Right renal pelvis (tissue), 4 donors: ENCODE measurements around the gene UQCR11. TPM values are rescaled to one million over a fixed set of nuclear protein-coding genes. Genes with fewer than 3 reads are reported as not detected.

Experiments
- DNase-seq, 4 donors: peaks; one replicate each; pipeline ENCODE4 v3.0.0-alpha.2; 2013; ENCODE audit warnings: low read depth in 4 of 4, low spot score in 3 of 4, missing footprints in 1 of 4
- polyA plus RNA-seq, 4 donors: library from polyadenylated mRNA; unstranded; fragments of 120-200 nt; gene quantifications; one replicate each; pipeline ENCODE4 v1.2.1, GENCODE V29; 2013; ENCODE audit not compliant: insufficient read length in 4 of 4

UQCR11 gene
- polyA plus RNA-seq, 4 donors, result 104 to 157 (median 119) TPM

DNA sequence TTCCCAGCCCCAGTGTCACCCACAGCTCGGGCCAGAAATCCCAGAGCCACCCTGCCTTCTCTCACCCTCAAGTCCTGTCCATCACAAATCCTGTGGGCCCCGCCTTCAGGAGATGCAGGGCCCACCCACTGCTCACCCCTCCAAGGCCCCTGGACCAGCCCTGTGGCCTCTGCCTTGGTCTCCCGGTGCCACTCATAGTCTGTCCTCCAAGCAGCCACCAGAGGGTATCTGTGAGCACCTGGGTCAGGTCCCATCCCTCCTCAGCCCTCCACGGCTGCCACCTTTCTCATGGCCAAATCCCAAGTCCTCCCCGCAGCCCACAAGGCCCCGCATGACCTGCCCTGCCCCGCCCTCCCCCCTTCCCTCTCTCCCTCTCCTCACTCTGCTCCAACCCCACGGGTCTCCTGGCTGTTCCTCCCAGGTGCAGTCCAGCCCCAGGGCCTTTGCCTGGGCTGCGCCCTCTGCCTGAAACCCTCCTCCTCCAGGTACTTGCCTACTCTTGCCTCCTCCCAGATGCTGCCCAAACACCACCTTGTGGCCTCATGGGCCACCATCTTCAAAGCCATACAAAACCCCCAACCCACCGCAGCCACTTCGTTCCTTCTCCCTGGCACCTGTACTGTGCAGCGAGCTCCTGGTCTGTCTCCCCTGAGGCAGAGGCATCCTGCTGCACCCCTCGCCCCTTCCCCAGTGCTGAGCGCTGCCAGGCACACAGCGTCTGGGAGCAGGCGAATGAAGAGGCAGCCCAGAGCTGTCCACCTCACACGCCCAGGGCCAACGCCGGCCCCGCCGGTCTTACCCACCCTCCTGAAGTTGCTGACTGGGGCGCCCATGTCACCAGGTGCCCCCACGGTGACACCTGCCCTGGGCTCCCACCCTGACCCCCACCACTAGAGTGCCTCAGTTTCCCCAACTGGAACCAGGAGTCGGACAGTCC, 13.2 kb upstream of the UQCR11 start:
- DNase-seq, result no peak

DNA sequence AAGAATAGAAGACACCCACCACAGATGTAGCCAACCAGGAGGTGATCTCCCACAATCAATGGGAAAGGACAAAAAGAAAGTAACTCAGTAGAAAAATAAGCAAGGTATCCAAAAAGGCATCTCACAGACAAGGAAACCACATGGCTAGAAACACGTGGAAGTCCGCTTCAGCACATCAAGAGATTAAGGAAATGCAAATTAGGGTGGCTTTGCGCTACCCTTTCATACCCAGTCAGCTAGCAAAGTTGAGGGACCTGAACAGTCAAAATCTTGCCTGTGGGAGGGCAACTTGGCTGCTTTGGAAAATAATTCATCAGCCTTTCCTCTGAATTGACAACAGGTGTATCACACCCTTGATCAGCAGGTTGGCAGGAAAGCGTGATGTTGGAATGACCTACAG, 11.6 kb upstream of the UQCR11 start:
- no peak for DNase-seq

DNA sequence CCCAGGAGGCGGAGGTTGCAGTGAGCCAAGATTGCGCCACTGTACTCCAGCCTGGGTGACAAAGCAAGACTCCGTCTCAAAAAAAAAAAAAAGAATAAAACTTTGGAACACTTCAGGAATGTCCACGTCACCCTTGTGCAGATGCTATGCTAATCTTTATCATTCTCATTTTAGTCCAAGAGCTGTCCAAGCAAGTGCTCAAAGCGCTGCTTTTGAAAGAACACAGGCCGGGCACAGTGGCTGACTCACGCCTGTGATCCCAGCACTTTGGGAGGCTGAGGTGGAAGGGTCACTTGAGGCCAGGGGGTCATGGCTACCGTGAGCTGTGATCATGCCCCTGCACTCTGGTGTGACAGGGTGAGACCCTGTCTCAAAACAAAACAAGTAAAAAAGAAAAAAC, 11.1 kb upstream of the UQCR11 start:
- DNase-seq, result no peak

DNA sequence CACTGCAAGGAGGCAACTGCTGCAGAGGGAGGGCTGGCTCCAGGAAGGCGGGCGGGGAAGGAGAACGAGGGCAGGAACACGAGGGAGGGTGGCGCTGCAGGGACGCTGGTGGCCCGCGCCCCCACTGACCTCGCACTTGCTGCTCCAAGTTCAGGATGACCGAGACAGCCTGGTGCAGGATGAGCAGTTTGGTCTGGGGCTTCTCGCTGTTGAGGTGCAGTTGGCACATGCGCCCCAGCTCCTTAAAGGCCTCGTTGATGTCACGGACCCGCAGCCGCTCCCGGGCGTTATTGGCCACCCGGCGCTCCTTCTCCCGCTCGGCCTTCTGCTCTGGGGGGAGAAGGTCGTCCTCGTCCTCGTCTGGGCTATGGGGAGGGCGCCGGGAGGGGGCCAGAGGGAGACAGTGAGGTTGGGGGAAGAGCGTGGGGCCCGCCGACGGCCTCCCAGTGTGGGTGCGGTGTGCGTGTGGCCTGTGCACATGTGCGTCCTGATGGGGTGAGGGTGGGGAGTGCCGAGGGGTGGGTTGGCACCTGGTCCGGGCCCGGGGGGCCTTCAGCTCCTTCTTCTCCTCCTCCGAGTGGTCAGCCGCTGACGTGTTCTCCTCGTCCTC, 10.0 kb upstream of the UQCR11 start:
- DNase-seq, result no peak

DNA sequence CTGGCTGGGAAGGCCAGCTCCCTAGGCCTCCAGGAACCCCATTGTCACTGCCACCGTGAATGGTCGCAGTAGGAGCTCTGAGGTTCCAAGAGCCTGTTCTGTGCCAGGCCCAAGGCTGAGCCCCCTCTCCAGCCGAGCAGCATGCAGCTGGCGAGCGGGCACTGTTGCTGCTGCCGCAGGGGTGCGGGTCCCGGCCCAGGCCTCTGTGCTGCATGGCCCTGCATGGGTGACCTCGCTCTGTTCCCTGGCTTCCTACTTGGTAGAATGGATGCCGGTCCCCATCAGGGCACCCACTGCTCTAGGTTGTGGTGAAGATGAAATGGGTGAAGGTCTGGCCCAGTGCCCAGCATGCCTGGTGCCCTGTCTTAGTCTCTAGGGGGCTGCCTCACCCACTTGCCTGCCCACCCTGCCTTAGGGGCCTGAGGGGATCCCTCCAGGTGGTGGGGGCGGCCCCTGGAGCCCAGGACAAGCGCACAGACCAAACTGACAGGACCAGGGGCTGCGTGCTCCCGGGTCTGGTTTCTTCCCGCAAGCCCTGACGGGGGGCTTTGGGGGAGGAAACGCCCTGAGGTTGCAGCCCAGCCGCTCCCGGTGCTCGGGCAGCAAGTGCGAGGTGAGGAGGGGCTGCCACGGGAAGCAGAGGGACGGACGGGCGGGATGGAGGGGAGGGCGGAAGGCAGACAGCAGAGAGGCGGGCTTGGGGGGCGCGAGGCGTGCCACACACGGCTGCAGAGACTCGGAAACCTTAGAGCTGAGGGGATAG, 8.7 kb upstream of the UQCR11 start:
- no peak for DNase-seq

DNA sequence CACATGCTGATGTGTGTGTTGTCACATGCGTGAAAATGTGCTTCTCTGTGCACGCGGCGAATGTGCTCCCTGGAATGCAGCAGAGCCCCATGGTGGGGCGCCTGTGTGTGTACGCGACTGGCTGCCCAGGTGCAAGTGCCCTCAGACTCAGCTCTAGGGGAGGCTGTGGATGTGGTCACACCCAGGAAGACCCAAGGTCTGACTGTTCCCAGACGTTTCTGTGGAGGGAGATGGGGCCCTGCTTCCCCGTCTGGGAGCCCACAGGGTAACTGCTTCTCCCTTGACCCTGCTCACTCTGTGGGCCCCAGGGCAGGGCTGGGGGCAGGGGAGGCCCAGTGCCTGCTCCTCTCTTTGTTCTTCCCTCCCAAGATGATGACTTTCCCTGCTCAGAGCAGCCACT, 7.9 kb upstream of the UQCR11 start:
- no peak for DNase-seq

DNA sequence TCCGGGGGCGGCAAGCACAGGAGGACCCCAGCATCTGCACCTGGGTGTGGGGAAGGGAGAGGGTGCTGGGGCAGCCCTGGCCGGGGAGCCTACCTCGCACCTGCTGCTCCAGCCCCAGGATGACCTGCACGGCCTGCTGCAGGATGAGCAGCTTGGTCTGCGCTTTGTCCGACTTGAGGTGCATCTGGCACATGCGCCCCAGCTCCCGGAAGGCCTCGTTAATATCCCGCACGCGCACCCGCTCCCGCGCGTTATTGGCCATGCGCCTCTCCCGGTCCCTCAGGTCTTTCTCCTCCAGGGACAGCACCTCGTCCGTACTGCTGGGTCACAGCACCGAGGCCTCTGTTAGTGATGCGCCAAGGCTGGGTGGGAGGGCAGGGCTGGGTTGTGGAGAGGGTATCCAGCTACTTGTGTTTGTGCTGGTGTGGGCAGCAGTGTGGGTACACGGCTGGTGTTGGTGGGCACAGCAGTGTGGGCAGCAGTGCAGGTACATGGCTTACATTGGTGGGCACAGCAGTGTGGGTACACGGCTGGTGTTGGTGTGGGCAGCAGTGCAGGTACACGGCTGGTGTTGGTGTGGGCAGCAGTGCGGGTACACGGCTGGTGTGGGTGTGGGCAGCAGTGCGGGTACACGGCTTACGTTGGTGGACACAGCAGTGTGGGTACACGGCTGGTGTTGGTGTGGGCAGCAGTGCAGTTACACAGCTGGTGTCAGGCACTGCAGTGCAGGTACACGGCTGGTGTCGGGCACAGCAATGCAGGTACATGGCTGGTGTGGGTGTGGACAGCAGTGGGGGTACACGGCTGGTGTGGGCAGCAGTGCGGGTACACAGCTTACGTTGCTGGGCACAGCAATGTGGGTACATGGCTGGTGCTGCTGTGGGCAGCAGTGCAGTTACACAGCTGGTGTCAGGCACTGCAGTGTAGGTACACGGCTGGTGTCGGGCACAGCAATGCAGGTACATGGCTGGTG, 7.1 kb upstream of the UQCR11 start:
- DNase-seq, result no peak

DNA sequence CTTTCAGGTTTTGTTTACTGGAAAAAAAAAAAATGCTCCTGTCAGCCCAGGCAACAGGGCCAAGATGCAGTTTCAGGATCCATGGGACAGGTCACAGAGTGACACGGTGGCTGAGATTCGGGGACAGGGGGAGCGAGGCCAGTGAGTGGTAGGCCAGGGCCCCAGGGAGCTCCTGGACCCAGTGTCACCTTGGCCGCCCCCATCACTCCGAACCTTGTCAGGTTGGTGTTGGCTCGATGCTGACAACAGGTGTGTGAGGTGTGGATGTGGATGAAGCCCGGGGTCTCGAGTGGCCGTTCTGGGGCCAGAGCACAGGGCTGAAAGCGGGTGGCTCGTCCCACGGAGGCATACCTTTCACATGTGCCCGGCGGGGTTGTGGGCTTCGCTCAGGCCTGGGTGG, 6.1 kb upstream of the UQCR11 start:
- no peak for DNase-seq

DNA sequence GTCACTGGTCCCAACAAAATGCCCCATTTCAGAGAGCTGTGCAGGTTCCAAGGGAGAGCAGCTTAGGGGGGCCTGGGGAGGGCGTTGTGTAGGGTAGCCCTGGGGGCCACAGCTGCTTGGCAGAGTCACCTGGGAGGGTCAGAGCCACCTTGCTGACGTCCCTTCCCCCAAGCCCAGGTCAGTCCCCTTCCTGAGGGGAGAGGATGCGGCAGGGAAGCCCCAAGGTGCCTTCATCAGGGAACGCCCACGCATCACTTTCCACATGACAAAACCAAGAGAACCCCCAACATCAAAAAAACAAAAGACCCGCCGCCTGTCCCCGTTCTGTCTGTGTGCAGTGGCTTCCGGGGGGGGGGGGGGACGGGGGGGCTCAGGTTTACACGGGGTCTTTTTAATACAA, 5.3 kb upstream of the UQCR11 start:
- DNase-seq, result no peak

DNA sequence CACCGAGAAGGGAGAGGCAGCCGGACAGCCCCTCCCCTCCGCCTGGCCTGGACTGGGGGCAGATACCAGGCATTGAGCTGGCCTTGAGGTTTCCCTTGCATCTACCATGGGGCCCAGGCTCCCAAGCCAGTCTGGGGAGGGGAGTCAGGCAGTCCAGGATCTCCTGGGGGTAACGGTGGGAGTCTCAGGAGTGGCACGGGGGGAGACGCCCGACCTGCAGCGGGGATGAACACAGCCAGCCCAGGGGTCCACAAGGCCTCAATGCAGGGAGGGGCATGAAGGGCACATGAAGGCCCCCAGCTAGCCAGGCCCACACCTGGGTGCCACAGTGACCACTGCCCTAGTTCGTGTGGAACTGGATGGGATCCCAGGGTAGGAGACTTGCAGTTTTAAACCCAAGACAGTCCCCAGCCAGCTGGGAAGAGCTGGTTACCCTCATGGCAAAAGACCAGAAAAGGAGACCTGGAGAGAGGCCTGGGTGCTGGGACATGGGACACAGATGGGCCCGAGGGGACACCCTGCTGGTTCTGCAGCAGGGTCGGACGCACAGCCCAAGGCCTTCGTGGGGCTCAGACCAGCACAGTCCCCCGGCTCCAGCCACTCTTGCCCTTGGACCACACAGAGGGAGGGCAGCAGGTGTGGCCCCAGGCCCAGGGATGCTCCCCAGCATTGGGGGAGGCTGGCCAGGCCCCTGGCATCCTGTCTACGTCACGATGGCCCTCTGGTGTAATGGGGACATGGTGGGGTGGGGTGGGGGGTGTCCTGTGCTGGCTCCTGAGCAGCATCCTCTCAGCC, 4.6 kb upstream of the UQCR11 start:
- no peak for DNase-seq

DNA sequence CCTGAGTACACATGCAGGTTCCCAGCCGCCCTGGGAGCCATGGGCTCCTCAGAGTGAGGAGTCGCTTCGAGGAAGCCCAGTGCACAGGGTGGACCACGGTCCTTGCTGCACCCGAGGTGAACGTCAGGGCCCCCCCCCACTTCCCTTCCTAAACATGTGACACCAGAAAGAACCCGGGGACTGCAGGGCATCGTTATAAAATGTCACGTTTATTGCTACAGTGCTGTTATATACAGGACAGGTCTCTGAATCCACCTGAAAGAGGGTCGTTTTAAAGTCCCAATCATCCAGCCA, 3.8 kb upstream of the UQCR11 start:
- DNase-seq, result no peak

DNA sequence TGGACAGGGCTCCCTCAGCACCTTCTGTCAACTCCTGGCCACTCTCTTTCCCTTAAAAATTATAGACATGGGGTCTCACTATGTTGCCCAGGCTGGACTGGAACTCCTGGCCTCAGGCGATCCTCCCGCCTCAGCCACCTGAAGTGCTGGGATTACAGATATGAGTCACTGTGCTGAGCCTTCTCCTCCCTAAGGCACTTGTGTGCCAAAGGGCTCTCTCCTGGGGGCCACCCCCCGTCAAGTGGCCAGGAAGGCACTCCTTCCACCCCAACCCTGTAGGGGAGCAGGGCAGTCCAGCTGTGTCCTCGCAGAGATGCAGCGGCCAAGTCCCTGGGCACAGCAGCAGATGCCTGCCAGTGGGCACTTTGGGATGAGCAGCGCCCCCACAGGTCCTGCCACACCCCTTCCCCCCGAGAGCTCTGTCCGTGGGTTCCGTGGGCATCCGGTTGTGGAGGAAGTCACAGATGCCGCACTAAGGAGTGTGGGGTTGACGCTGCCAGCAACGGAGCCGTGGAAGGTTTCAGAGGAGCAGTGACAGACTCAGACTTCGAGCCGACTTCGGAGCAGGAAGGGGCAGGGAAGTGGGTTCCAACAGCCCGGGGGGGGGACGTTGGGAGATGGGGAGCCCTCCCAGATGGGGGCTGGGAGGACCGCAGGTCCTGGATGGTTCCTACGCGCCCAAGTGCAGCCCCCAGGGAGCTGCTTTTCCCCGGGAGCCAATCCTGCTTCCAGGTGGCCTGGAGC, 3.3 kb upstream of the UQCR11 start:
- DNase-seq, result no peak

DNA sequence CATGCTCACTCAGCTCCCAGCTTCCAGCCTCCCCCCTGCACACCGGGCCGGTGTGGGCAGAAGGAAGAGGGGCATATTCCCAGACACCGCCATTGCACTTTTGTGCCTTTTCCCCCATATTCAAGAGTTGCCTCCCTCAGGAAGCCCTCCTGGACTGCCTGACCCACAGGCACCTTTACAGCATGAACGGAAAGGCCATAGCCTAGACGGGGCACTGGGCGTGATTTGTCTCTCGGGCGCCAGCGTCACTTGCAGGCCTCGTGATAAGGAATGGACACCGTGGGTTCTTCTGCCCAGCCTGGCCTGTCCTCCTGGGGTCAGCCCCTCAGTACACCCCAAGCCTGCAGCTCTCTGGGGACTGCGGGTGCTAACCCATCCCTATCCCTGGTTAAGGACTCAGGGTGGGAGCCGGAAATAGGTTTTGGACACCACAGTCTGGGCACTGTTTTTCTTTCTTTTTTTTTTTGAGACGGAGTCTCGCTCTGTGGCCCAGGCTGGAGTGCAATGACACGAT, 933 bp upstream of the UQCR11 start:
- no peak for DNase-seq

DNA sequence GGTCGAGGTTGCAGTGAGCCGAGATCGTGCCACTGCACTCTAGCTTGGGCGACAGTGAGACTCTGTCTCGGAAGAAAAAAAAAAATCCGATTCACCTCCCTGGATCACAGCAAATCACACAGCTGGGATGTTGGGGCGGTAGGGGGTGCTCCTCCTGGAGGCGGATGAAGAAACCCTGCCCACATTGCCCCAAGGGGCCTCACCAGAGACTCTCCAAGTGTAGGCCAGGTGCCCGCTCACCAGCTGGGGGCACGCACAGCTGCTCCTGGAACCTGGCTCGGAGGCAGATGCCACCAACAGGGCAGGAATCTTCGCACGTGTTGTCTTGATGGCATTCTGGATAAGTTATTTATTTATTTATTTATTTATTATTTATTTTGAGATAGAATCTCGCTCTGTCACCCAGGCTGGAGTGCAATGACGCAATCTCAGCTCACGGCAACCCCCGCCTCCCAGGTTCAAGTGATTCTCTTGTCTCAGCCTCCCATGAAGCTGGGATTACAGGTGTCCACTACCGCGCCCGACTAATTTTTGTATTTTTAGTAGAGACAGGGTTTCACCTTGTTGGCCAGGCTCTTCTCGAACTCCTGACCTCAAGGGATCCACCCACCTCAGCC, 3.1 kb downstream of the UQCR11 start:
- DNase-seq, result no peak

DNA sequence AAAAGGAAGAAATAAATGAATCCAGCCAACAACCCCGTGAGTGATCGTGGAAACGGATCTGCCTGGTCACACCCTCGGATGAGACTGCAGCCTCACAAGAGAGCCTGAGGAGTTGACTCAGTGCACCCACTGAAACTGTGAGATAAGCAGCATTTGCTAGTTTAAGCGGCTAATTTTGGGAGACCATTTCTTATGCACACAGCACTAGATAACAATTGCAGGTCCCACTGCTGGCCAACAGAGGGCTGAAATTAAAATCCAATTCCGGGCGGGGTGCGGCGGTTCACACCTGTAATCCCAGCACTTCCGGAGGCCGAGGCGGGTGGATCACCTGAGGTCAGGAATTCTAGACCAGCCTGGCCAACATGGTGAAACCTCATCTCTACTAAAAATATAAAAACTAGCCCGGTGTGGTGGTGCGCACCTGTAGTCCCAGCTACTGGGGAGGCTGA, 3.6 kb downstream of the UQCR11 start:
- DNase-seq, result no peak

DNA sequence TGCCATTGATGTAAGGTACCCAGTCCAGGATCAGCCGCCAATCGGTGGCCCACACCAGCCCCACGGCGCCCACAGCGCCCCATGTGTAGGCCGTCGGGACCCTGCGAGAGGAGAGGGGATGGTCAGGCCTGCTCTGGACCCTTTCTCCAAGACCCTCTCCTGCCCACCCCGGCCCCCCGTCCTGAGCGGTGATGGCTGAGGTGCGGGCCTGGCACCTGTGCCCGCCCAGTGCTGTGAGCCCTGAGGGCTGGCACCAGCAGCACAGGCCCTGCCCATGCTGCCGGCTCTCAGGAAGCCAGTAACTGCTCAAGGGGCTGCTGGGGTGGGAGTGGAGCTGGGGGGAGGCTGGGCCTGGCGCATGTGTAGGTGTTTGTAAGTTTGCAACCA, 5.8 kb downstream of the UQCR11 start:
- DNase-seq, result no peak

DNA sequence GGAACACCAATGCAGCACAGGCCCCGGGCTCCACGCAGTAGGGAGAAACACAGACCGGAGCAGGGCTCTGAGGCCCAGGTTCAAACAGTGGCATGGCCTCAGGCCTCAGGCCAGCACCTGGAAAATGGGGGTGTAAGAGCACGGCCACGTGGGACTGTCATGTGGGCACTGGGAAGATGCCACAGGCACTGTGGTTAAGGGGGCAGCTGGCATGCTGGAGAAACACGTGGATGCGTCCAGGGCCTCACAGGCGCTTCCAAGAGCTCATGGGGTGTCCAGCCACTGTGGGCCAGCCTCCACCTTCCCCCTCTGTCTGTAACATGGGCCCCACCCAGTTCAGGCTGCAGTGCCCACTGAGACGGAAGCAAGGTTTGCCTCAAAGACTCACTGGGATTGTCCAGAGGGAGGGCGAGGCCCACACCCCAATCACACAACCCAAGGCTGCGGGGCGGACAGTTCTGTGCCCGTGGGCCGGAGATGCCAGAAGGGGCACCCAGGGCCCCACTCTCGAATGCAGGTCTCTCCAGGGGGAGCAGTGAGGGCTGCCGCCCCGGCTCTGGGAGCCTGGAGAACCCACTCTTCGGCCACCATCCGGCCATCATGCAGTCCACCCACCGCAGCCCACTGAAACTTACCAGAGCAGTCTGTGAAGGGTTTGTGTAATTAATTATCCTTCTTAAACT, 6.3 kb downstream of the UQCR11 start:
- no peak for DNase-seq

DNA sequence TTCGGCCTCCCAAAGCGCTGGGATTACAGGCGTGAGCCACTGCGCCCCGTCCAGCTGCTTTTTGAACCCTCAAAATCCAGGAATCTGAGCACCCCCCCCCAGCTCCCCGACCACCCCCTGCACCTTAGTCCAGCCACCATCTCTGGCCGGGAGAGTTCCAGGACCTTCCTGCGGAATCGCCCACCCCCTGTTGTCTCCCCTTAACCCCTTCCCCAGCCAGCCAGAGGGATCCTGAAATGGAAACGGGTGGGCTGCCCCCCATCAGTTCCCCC, 11.8 kb downstream of the UQCR11 start:
- DNase-seq, result no peak
